ENCODE data around the gene EVX2.
A peak's percentile ranks its signal among the peaks of the same experiment; 100 is the strongest.

GRCh38 chr2:176085861-176086771, 2.4 kb upstream of the EVX2 start:
- TF ChIP-seq CTCF (IDR thresholded peaks at IDR 0.05; ENCODE audit: low read depth, low read length, poor library complexity, severe bottlenecking) (peak; percentile 44), EZH2phosphoT487 (IDR thresholded peaks at IDR 0.05; ENCODE audit: borderline replicate concordance, low read length) (no peak)
